ENCODE measurements around the gene PECR.
A peak's percentile ranks its signal among the peaks of the same experiment; 100 is the strongest.

The PECR gene

GRCh38 chr2:216024779-216025336 is 56.8 kb downstream of the PECR start:
- Histone ChIP-seq H3K79me2 (ENCODE audit: insufficient read depth, low read length) (no peaks in the 10 kb centered on the region), H4K20me1 (ENCODE audit: insufficient read depth, low read length) (no peaks in the 10 kb centered on the region), H3K27me3 (ENCODE audit: insufficient read depth, low read length, poor library complexity) (no peaks in the 10 kb centered on the region), H3K36me3 (ENCODE audit: insufficient read depth, low read length) (no peaks in the 10 kb centered on the region), H2AFZ (ENCODE audit: low read depth, low read length) (no peak overlapping the region), H3K4me3 (ENCODE audit: low read depth in 1 of 2, low read length in 2 of 2) (no peak overlapping the region), H3K4me1 (ENCODE audit: insufficient read depth, low read length) (no peaks in the 10 kb centered on the region), H3K9me3 (ENCODE audit: insufficient read depth, low read length, severe bottlenecking) (no peaks in the 10 kb centered on the region), H3K27ac (ENCODE audit: low read length) (no peak overlapping the region), H3K9ac (ENCODE audit: low read depth, low read length) (no peak overlapping the region), H3K4me2 (ENCODE audit: insufficient read depth, low read length) (no peak overlapping the region)
- TF ChIP-seq EZH2 (IDR thresholded peaks at IDR 0.05; ENCODE audit: borderline replicate concordance, low read depth, low read length, severe bottlenecking) (no peak), CTCF (IDR thresholded peaks at IDR 0.05; ENCODE audit: borderline replicate concordance, extremely low read depth, low read length, poor library complexity, severe bottlenecking) (no peak)
- ATAC-seq (ENCODE audit: insufficient read depth, low read depth) (no peak), DNase-seq (no peak)

- Histone ChIP-seq H3K27me3 (ENCODE audit: insufficient read depth, low read length, poor library complexity) (no peaks in the 10 kb centered on the region), H3K9ac (ENCODE audit: low read depth, low read length) (no peak overlapping the region), H3K4me3 (ENCODE audit: low read depth in 1 of 2, low read length in 2 of 2) (no peak overlapping the region), H3K9me3 (ENCODE audit: insufficient read depth, low read length, severe bottlenecking) (no peaks in the 10 kb centered on the region), H3K27ac (ENCODE audit: low read length) (no peak overlapping the region), H3K36me3 (ENCODE audit: insufficient read depth, low read length) (no peaks in the 10 kb centered on the region), H3K79me2 (ENCODE audit: insufficient read depth, low read length) (no peaks in the 10 kb centered on the region), H3K4me1 (ENCODE audit: insufficient read depth, low read length) (no peaks in the 10 kb centered on the region), H2AFZ (ENCODE audit: low read depth, low read length) (no peak overlapping the region; the same call in 1 of the 2 replicates), H4K20me1 (ENCODE audit: insufficient read depth, low read length) (no peaks in the 10 kb centered on the region), H3K4me2 (ENCODE audit: insufficient read depth, low read length) (no peak overlapping the region)
- ATAC-seq (ENCODE audit: insufficient read depth, low read depth) (peak; percentile 96), DNase-seq (peak; percentile 64)
- TF ChIP-seq EZH2 (IDR thresholded peaks at IDR 0.05; ENCODE audit: borderline replicate concordance, low read depth, low read length, severe bottlenecking) (no peak), CTCF (IDR thresholded peaks at IDR 0.05; ENCODE audit: borderline replicate concordance, extremely low read depth, low read length, poor library complexity, severe bottlenecking) (peak; percentile 87)
These were observed 58.5 kb downstream of the PECR start for GRCh38 chr2:216023055-216023648.

DNA sequence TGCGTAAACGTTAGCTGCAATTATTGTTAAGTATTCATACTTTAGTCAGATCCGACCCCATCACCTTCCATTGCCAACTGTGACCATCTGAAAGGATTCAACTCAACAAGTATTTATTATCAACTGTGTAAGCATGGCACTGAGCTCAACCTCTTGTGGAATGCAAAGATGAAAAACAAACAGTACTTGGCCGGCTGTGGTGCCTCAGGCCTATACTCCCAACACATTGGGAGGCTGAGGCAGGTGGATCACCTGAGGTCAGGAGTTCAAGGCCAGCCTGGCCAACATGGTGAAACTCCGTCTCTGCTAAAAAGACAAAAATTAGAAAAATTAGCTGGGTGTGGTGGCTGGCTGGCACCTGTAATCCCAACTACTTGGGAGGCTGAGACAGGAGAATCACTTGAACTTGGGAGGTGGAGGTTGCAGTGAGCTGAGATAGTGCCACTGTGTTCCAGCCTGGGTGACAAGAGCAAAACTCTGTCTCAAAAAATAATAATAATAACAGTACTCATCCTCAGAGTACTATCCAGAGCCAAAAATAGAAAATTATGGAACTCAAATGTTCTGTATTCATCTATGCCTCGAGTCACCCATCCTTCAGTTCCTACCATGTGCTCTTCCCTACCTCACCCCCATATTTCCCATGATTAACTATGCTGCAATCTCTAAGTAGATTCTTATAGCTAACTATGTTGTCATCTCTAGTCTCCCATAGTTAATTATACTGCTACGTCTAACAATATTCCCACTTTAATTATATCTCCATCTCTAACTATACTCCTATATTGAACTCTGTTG is 59.6 kb downstream of the PECR start:
- Histone ChIP-seq H3K27ac (ENCODE audit: low read length) (no peak overlapping the region), H3K4me1 (ENCODE audit: insufficient read depth, low read length) (peaks cover 8% of the 10 kb centered on the region)
- no peak for ATAC-seq (ENCODE audit: insufficient read depth, low read depth)

More for the DNA sequence above, 59.6 kb downstream of the PECR start:
- H3K9me3 ChIP-seq (ENCODE audit: insufficient read depth, low read length, severe bottlenecking) = no peaks in the 10 kb centered on the region
- no peaks in the 10 kb centered on the region for H3K79me2 ChIP-seq (ENCODE audit: insufficient read depth, low read length)
- H4K20me1 ChIP-seq (ENCODE audit: insufficient read depth, low read length) = no peaks in the 10 kb centered on the region
- no peak overlapping the region for H2AFZ ChIP-seq (ENCODE audit: low read depth, low read length)
- no peak overlapping the region for H3K4me2 ChIP-seq (ENCODE audit: insufficient read depth, low read length)
- H3K9ac ChIP-seq (ENCODE audit: low read depth, low read length) = no peak overlapping the region
- TF ChIP-seq EZH2 (IDR thresholded peaks at IDR 0.05; ENCODE audit: borderline replicate concordance, low read depth, low read length, severe bottlenecking) (no peak), CTCF (IDR thresholded peaks at IDR 0.05; ENCODE audit: borderline replicate concordance, extremely low read depth, low read length, poor library complexity, severe bottlenecking) (no peak)
- H3K27me3 ChIP-seq (ENCODE audit: insufficient read depth, low read length, poor library complexity) = no peaks in the 10 kb centered on the region
- no peaks in the 10 kb centered on the region for H3K36me3 ChIP-seq (ENCODE audit: insufficient read depth, low read length)
- H3K4me3 ChIP-seq (ENCODE audit: low read depth in 1 of 2, low read length in 2 of 2) = no peak overlapping the region
- DNase-seq = no peak
